GM08714 (cell line): ENCODE measurements around the gene HMHB1.
"Not testable (repeated sequence)": the region's sequence is repeated elsewhere in the genome, so short reads cannot be mapped to it uniquely, and the experiment has no call there.

Source experiments
- H3K4me3 ChIP-seq: fragments of 200-500 bp; sonication (Bioruptor generic); 2 replicates; pipeline ENCODE4 v1.5.1; 2014; ENCODE audit warnings: mild to moderate bottlenecking, low read length, inconsistent platforms
- ZNF274 ChIP-seq: IDR thresholded peaks from 2 replicates; pipeline ENCODE4 v1.6.1; 2012; ENCODE audit warnings: mild to moderate bottlenecking, low read depth, low read length

Gene HMHB1

GRCh38 chr5:143791848-143792731, 19.9 kb upstream of the HMHB1 start:
- no peak for TF ChIP-seq ZNF274
- peak overlapping the region; percentile 69; the same call in 1 of the 2 replicates for H3K4me3 ChIP-seq

GRCh38 chr5:143793249-143793648, 18.7 kb upstream of the HMHB1 start:
- H3K4me3 ChIP-seq: no peak overlapping the region
- no peak for TF ChIP-seq ZNF274

GRCh38 chr5:143796125-143796524, 15.8 kb upstream of the HMHB1 start:
- no peak for TF ChIP-seq ZNF274
- H3K4me3 ChIP-seq: no peak overlapping the region

- TF ChIP-seq ZNF274: no peak
- no peak overlapping the region for H3K4me3 ChIP-seq
These were observed 15.2 kb upstream of the HMHB1 start for GRCh38 chr5:143796753-143797152.

GRCh38 chr5:143800715-143801114, 11.2 kb upstream of the HMHB1 start:
- no peak for TF ChIP-seq ZNF274
- no peak overlapping the region for H3K4me3 ChIP-seq

- no peak for TF ChIP-seq ZNF274
- H3K4me3 ChIP-seq: no peak overlapping the region
These were observed 10.6 kb upstream of the HMHB1 start for GRCh38 chr5:143801252-143801939.

- TF ChIP-seq ZNF274: no peak
- H3K4me3 ChIP-seq: no peak overlapping the region
These were observed 6.1 kb upstream of the HMHB1 start for GRCh38 chr5:143805861-143806260.

GRCh38 chr5:143806579-143806978, 5.4 kb upstream of the HMHB1 start:
- no peak for TF ChIP-seq ZNF274
- peak overlapping the region; percentile 43; the same call in 1 of the 2 replicates for H3K4me3 ChIP-seq

GRCh38 chr5:143807401-143807800, 4.6 kb upstream of the HMHB1 start:
- no peak for TF ChIP-seq ZNF274
- no peak overlapping the region for H3K4me3 ChIP-seq

GRCh38 chr5:143816370-143816769, 4.4 kb downstream of the HMHB1 start:
- H3K4me3 ChIP-seq: not testable (repeated sequence)

GRCh38 chr5:143819716-143820115, 7.8 kb downstream of the HMHB1 start:
- TF ChIP-seq ZNF274: no peak
- no peak overlapping the region for H3K4me3 ChIP-seq

GRCh38 chr5:143820451-143820850, 8.5 kb downstream of the HMHB1 start:
- no peak for TF ChIP-seq ZNF274
- H3K4me3 ChIP-seq: no peak overlapping the region

GRCh38 chr5:143824851-143825720, 13.1 kb downstream of the HMHB1 start:
- TF ChIP-seq ZNF274: no peak
- H3K4me3 ChIP-seq: no peak overlapping the region

- H3K4me3 ChIP-seq: no peak overlapping the region
- TF ChIP-seq ZNF274: no peak
These were observed 15.0 kb downstream of the HMHB1 start for GRCh38 chr5:143826951-143827444.
